T1000 (cell line): ENCODE measurements around the gene TIPRL.
A peak's percentile ranks its signal among the peaks of the same experiment; 100 is the strongest.
"Not testable (repeated sequence)": the region's sequence is repeated elsewhere in the genome, so short reads cannot be mapped to it uniquely, and the experiment has no call there.

Source experiments
- DNase-seq: peaks from one replicate; lab custom pipeline; 2025; ENCODE audit warnings: mixed read lengths; lab: John Stamatoyannopoulos, UW

Gene TIPRL

GRCh38 chr1:168178638-168179437 lies at the start of gene TIPRL:
TIPRL (plus strand) TSS chr1:168178962; CDS start chr1:168179078, 116 bp downstream.
- DNase-seq, result peak; percentile 95

GRCh38 chr1:168129933-168130332 lies 48.8 kb upstream of the TIPRL start:
- no peak for DNase-seq

GRCh38 chr1:168134132-168134531 lies 44.6 kb upstream of the TIPRL start:
- no peak for DNase-seq

GRCh38 chr1:168134642-168135041 lies 44.1 kb upstream of the TIPRL start:
- no peak for DNase-seq

GRCh38 chr1:168135116-168135920 lies 43.4 kb upstream of the TIPRL start:
- DNase-seq, result no peak

GRCh38 chr1:168135921-168136708 lies 42.6 kb upstream of the TIPRL start:
- DNase-seq, result no peak

- DNase-seq, result peak; percentile 4
Measured at GRCh38 chr1:168136709-168137514, 41.9 kb upstream of the TIPRL start, which contains the start of gene GPR161. GPR161 (minus strand) TSS chr1:168136930; CDS start chr1:168104850, 32,080 bp downstream.

GRCh38 chr1:168137515-168137821 lies 41.3 kb upstream of the TIPRL start:
- DNase-seq, result no peak

GRCh38 chr1:168138134-168138533 lies 40.6 kb upstream of the TIPRL start:
- DNase-seq, result no peak

GRCh38 chr1:168139070-168139469 lies 39.7 kb upstream of the TIPRL start:
- no peak for DNase-seq

GRCh38 chr1:168141871-168142385 lies 36.8 kb upstream of the TIPRL start:
- DNase-seq, result no peak

GRCh38 chr1:168145184-168146159 lies 33.3 kb upstream of the TIPRL start:
- DNase-seq, result peak; percentile 74

- no peak for DNase-seq
Measured at GRCh38 chr1:168146160-168146539, 32.6 kb upstream of the TIPRL start.

- DNase-seq, result no peak
Measured at GRCh38 chr1:168146626-168147025, 32.1 kb upstream of the TIPRL start.

- no peak for DNase-seq
Measured at GRCh38 chr1:168148916-168149315, 29.8 kb upstream of the TIPRL start.

- no peak for DNase-seq
Measured at GRCh38 chr1:168150283-168150682, 28.5 kb upstream of the TIPRL start.

- DNase-seq, result no peak
Measured at GRCh38 chr1:168151935-168152334, 26.8 kb upstream of the TIPRL start.

GRCh38 chr1:168154707-168155106 lies 24.1 kb upstream of the TIPRL start:
- not testable (repeated sequence) for DNase-seq

- no peak for DNase-seq
Measured at GRCh38 chr1:168155910-168156309, 22.9 kb upstream of the TIPRL start.

GRCh38 chr1:168157638-168158037 lies 21.1 kb upstream of the TIPRL start:
- no peak for DNase-seq
